ENCODE results near the gene WDFY4.

WDFY4 gene

GRCh38 chr10:48667960-48668590 is 16.6 kb upstream of the WDFY4 start:
- H3K36me3 Mint-ChIP-seq (ENCODE audit: low read depth) = no peaks in the 10 kb centered on the region
- peak overlapping the region; percentile 75 for H3K27ac Mint-ChIP-seq
- H3K27me3 Mint-ChIP-seq = no peaks in the 10 kb centered on the region
- no peak overlapping the region for H3K4me3 Mint-ChIP-seq
- H3K4me1 Mint-ChIP-seq (ENCODE audit: low read depth) = peaks cover 11% of the 10 kb centered on the region
- H3K9me3 Mint-ChIP-seq = peaks cover 9% of the 10 kb centered on the region

DNA sequence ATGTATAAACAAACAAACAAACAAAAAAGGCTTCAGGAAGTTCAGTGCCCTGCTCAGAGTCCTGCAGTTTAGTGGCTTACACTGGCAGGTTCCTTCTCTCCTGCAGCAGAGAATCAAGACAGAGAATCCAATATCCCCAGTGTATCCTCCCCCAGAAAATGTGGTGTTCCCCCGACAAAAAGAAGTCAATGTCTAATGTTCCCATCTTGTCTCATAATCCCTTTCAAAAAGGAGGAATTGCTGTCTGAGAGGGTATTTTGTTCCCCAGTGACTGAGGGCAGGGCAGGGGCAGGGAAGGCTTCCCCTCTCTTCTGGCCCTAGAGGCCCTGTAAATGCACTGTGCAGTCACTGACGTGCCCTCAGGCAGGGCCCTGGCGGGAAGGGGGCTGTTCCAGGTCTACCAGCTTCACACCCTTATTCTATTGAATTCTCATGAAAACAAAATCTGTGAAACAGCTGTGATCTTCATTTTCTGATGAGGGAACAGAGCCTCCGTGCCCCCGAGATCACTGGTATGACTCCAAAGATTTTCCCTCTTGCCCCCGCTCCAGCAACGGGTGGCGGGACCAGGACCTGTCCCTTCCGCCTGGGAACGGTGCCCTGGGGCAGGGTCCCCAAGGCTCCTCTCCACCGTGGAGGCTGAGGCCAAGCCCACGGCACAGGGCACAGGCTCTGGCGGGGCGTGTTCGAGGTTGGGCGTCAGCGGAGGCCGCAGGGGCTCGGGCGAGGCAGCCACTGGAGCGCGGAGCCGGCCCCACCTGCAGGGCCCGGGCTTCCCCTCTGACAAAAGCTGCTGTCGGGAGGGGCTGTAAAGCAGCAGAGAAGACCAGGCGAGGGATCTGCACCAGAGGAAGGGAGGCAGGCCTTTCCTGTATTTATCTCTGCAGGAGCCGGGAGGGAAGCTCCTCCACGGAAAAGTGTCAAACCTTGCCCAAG is 13.4 kb upstream of the WDFY4 start:
- no peaks in the 10 kb centered on the region for H3K9me3 Mint-ChIP-seq

DNA sequence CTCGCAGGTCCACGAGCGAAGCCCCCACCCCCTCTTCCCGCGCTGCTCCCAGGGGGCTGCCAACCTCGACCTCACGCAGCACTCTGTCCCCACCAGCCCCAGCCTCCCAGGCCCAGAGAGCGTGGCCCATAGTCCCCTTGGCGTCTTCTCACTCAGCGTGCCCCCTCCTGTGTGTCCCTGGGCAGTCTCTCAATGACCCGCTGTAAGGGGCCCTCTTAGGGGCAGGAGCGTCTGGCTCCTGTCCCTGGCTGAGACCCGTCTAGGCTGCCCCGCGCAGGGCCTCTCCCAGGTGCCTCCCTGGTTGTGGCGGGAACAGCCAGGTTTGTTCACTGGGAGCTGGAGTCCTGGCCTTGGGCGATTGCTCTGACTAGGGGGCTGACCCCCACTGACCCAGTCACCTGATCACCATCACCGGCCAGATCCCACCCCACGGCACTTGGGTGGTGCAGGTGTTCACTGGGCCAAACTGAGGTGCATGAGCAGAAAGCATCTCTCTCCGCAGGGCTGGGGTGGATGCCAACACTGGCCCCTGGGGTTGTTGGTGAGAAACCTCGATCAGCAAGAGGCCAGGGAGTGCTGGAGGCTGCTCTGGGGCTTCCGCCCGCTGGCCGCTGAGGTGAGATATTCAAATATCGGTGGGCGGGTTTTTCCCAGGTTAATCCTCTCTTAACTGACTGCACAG is 12.6 kb upstream of the WDFY4 start:
- peaks cover 14% of the 10 kb centered on the region for H3K4me1 Mint-ChIP-seq (ENCODE audit: low read depth)
- H3K4me3 Mint-ChIP-seq = no peak overlapping the region
- H3K36me3 Mint-ChIP-seq (ENCODE audit: low read depth) = no peaks in the 10 kb centered on the region
- H3K27me3 Mint-ChIP-seq = no peaks in the 10 kb centered on the region
- H3K27ac Mint-ChIP-seq = peak overlapping the region; percentile 63
- H3K9me3 Mint-ChIP-seq = no peaks in the 10 kb centered on the region

More for the DNA sequence above, 13.4 kb upstream of the WDFY4 start:
- no peaks in the 10 kb centered on the region for H3K36me3 Mint-ChIP-seq (ENCODE audit: low read depth)
- peak overlapping the region; percentile 63 for H3K27ac Mint-ChIP-seq
- peaks cover 14% of the 10 kb centered on the region for H3K4me1 Mint-ChIP-seq (ENCODE audit: low read depth)
- H3K4me3 Mint-ChIP-seq = no peak overlapping the region
- no peaks in the 10 kb centered on the region for H3K27me3 Mint-ChIP-seq

DNA sequence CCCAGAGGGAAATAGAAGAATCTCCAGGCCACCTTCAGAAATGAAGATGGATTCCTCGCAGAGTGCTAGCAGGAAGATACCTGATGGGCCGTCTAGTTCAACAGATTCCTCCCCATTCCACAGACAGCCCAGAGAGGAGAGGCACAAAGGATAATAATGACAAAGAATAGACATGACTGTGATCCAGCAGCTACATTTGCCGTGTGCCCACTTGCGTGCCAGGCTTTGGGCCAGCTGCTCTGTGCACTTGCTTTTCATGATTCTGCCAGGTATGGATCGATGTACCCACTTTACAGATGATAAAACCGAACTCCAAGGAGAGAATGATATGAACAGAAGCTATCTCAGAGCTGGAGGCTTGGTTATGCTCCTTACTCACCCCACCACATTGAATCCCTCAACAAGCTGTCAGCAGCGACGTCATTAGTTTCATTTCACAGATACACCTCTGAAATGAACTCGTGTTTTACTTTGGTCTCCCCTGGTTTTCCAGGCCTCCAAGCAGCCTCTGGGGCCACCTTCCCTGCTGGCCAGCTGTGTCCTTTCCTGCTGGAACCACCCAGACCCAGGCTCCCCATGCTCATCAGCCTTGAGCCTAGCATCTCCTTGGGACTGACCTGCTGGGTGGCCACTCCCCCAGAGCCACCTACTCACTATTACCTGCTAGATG is 11.9 kb upstream of the WDFY4 start:
- no peaks in the 10 kb centered on the region for H3K27me3 Mint-ChIP-seq
- H3K4me3 Mint-ChIP-seq = peak overlapping the region; percentile 32
- peaks cover 15% of the 10 kb centered on the region for H3K4me1 Mint-ChIP-seq (ENCODE audit: low read depth)
- H3K27ac Mint-ChIP-seq = peak overlapping the region; percentile 32
- peaks cover 4% of the 10 kb centered on the region for H3K9me3 Mint-ChIP-seq
- no peaks in the 10 kb centered on the region for H3K36me3 Mint-ChIP-seq (ENCODE audit: low read depth)

- H3K9me3 Mint-ChIP-seq = peaks cover 7% of the 10 kb centered on the region
- no peak overlapping the region for H3K4me3 Mint-ChIP-seq
- peaks cover 12% of the 10 kb centered on the region for H3K4me1 Mint-ChIP-seq (ENCODE audit: low read depth)
- H3K27ac Mint-ChIP-seq = peak overlapping the region; percentile 46
- H3K27me3 Mint-ChIP-seq = no peaks in the 10 kb centered on the region
- no peaks in the 10 kb centered on the region for H3K36me3 Mint-ChIP-seq (ENCODE audit: low read depth)
These were observed 7.0 kb upstream of the WDFY4 start for GRCh38 chr10:48677625-48678024.

DNA sequence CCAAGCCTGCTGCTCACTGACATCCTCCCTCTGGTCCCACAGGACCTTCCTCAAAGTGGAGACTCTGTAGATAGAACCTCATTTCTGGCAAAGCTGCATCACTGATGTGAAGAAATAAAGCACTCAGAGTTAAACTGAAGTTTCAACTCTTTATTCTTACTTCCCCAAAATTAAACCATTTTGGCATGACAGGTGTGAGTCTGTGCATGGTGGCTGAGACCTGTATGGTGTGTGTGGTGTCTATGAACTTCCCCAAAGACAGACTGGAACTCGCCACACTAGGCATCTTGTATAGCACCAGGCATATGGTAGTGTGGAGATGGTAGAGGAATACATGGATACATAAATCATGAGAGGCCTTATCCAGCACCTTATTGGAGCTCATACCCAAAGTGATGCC is 6.6 kb upstream of the WDFY4 start:
- peak overlapping the region; percentile 46 for H3K27ac Mint-ChIP-seq
- H3K9me3 Mint-ChIP-seq = peaks cover 7% of the 10 kb centered on the region
- no peaks in the 10 kb centered on the region for H3K27me3 Mint-ChIP-seq
- no peaks in the 10 kb centered on the region for H3K36me3 Mint-ChIP-seq (ENCODE audit: low read depth)
- H3K4me1 Mint-ChIP-seq (ENCODE audit: low read depth) = peaks cover 8% of the 10 kb centered on the region
- no peak overlapping the region for H3K4me3 Mint-ChIP-seq

- H3K4me1 Mint-ChIP-seq (ENCODE audit: low read depth) = peaks cover 8% of the 10 kb centered on the region
- no peaks in the 10 kb centered on the region for H3K27me3 Mint-ChIP-seq
- H3K27ac Mint-ChIP-seq = no peak overlapping the region
- H3K36me3 Mint-ChIP-seq (ENCODE audit: low read depth) = no peaks in the 10 kb centered on the region
- peaks cover 7% of the 10 kb centered on the region for H3K9me3 Mint-ChIP-seq
- no peak overlapping the region for H3K4me3 Mint-ChIP-seq
These were observed 2.9 kb upstream of the WDFY4 start for GRCh38 chr10:48681740-48682139.

DNA sequence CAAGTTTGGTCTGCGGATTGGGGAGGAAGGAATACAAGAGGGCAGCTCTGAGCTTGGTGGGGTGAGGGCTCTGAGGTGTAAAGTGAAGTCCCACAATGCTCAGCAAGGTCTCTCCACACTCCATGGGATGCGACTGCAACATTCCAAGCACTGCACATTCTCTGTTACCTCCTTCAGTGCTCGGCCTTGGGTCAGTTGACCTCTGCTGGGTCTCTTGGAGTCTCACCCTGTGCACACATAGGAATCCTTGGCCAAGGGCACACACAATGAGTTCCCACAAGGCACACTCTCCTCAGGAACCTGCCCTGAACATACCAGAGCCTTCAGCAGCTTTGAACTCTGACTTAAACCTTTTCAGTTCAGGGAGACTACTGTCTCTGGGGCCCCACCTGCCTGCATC is 2.4 kb upstream of the WDFY4 start:
- no peak overlapping the region for H3K4me3 Mint-ChIP-seq
- no peaks in the 10 kb centered on the region for H3K36me3 Mint-ChIP-seq (ENCODE audit: low read depth)
- peaks cover 6% of the 10 kb centered on the region for H3K9me3 Mint-ChIP-seq
- no peak overlapping the region for H3K27ac Mint-ChIP-seq
- peaks cover 8% of the 10 kb centered on the region for H3K4me1 Mint-ChIP-seq (ENCODE audit: low read depth)
- no peaks in the 10 kb centered on the region for H3K27me3 Mint-ChIP-seq

GRCh38 chr10:48683424-48683823 is 1.2 kb upstream of the WDFY4 start:
- H3K27ac Mint-ChIP-seq = no peak overlapping the region
- no peaks in the 10 kb centered on the region for H3K27me3 Mint-ChIP-seq
- H3K9me3 Mint-ChIP-seq = no peaks in the 10 kb centered on the region
- H3K4me1 Mint-ChIP-seq (ENCODE audit: low read depth) = peaks cover 5% of the 10 kb centered on the region
- no peak overlapping the region for H3K4me3 Mint-ChIP-seq
- H3K36me3 Mint-ChIP-seq (ENCODE audit: low read depth) = no peaks in the 10 kb centered on the region

- Mint-ChIP-seq H3K36me3 (ENCODE audit: low read depth) (no peaks in the 10 kb centered on the region), H3K4me1 (ENCODE audit: low read depth) (peaks cover 8% of the 10 kb centered on the region), H3K27me3 (no peaks in the 10 kb centered on the region), H3K4me3 (no peak overlapping the region), H3K9me3 (no peaks in the 10 kb centered on the region), H3K27ac (no peak overlapping the region)
These were observed 805 bp upstream of the WDFY4 start for GRCh38 chr10:48683868-48684267.

DNA sequence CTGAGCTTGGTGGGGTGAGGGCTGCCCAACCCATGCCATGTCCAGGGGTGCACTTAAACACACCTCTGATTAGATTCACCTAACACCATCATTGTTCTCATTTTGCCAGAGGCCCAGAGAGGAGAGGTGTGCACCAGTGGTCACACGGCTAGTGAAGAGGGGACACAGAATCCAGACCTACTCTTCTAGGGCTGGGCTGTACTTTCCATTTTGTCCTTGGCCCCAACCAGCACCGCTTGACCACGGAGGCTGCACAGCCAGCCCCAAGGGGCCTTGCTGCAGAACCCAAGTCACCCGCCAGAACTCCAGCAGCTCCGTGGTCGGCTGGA is 246 bp upstream of the WDFY4 start:
- no peaks in the 10 kb centered on the region for H3K9me3 Mint-ChIP-seq
- peak overlapping the region; percentile 67 for H3K27ac Mint-ChIP-seq
- H3K4me1 Mint-ChIP-seq (ENCODE audit: low read depth) = peaks cover 8% of the 10 kb centered on the region
- H3K27me3 Mint-ChIP-seq = no peaks in the 10 kb centered on the region
- H3K36me3 Mint-ChIP-seq (ENCODE audit: low read depth) = no peaks in the 10 kb centered on the region
- no peak overlapping the region for H3K4me3 Mint-ChIP-seq

DNA sequence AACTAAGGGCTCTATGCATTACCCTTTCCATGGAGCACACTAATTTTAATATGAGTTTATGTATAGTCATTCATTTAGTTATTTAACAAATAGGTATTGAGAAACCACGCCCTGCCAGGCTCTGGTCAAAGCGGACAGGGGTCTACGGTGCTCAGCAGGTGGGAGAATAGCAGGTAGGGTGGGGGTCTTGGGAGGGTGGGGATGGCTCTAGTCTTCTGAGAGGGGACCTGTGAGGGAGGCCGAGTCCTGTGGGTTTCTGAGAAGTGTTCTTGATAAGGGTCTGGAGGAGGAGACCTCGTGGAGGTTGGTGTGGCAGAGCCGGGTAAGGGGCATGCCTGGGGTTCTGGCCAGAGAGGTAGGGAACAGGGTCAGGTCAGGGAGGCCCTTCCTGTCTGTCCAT is 1.1 kb downstream of the WDFY4 start:
- Mint-ChIP-seq H3K4me1 (ENCODE audit: low read depth) (peaks cover 8% of the 10 kb centered on the region), H3K36me3 (ENCODE audit: low read depth) (no peaks in the 10 kb centered on the region), H3K4me3 (peak overlapping the region; percentile 71), H3K27ac (peak overlapping the region; percentile 69), H3K9me3 (no peaks in the 10 kb centered on the region), H3K27me3 (no peaks in the 10 kb centered on the region)

- H3K4me1 Mint-ChIP-seq (ENCODE audit: low read depth) = peaks cover 7% of the 10 kb centered on the region
- H3K27ac Mint-ChIP-seq = no peak overlapping the region
- H3K4me3 Mint-ChIP-seq = no peak overlapping the region
- H3K9me3 Mint-ChIP-seq = no peaks in the 10 kb centered on the region
- peaks cover 3% of the 10 kb centered on the region for H3K27me3 Mint-ChIP-seq
- H3K36me3 Mint-ChIP-seq (ENCODE audit: low read depth) = no peaks in the 10 kb centered on the region
These were observed 6.4 kb downstream of the WDFY4 start for GRCh38 chr10:48690791-48691660.
